HG03103 (cell line): ENCODE results near the gene NLRP13.

ENCODE experiments used
- ATAC-seq: cut with Tn5 transposase; IDR thresholded peaks from one replicate; pipeline ENCODE4 v1.9.1; 2021; ENCODE audit warnings: low read depth; ENCODE audit not compliant: unreplicated experiment

NLRP13 gene

GRCh38 chr19:55907286-55907685 is 24.9 kb downstream of the NLRP13 start:
- ATAC-seq: no peak

- no peak for ATAC-seq
Observed at GRCh38 chr19:55902080-55902751, 29.9 kb downstream of the NLRP13 start.

GRCh38 chr19:55901369-55902079 is 30.6 kb downstream of the NLRP13 start:
- ATAC-seq: no peak

GRCh38 chr19:55898911-55899310 is 33.2 kb downstream of the NLRP13 start:
- ATAC-seq: no peak

GRCh38 chr19:55882626-55883025 is 49.5 kb downstream of the NLRP13 start:
- no peak for ATAC-seq

- ATAC-seq: no peak
Observed at GRCh38 chr19:55877211-55877610, 54.9 kb downstream of the NLRP13 start.

- ATAC-seq: no peak
Observed at GRCh38 chr19:55870736-55871135, 61.4 kb downstream of the NLRP13 start.

- ATAC-seq: no peak
Observed at GRCh38 chr19:55867101-55867500, 65.0 kb downstream of the NLRP13 start.

- no peak for ATAC-seq
Observed at GRCh38 chr19:55866521-55866920, 65.6 kb downstream of the NLRP13 start.

GRCh38 chr19:55858969-55859368 is 73.2 kb downstream of the NLRP13 start:
- no peak for ATAC-seq

- ATAC-seq: no peak
Observed at GRCh38 chr19:55858401-55858800, 73.7 kb downstream of the NLRP13 start.

- ATAC-seq: no peak
Observed at GRCh38 chr19:55857974-55858373, 74.2 kb downstream of the NLRP13 start.

GRCh38 chr19:55857149-55857548 is 75.0 kb downstream of the NLRP13 start:
- ATAC-seq: no peak

GRCh38 chr19:55855160-55855559 is 77.0 kb downstream of the NLRP13 start:
- ATAC-seq: no peak
